GM12875 (cell line): ENCODE measurements around the gene PWWP2B.

Source experiments
- H3K4me3 ChIP-seq: one replicate; pipeline ENCODE4 v1.5.1; 2011; ENCODE audit warnings: low read depth, low read length, control low read depth
- TF ChIP-seq, protein P1 (sequence below): IDR thresholded peaks from 2 replicates; pipeline ENCODE4 v1.5.1; 2011; ENCODE audit warnings: low read depth, mild to moderate bottlenecking, control low read depth, inconsistent platforms, low read length, moderate library complexity, borderline replicate concordance; ENCODE audit not compliant: insufficient read depth

PWWP2B gene

DNA sequence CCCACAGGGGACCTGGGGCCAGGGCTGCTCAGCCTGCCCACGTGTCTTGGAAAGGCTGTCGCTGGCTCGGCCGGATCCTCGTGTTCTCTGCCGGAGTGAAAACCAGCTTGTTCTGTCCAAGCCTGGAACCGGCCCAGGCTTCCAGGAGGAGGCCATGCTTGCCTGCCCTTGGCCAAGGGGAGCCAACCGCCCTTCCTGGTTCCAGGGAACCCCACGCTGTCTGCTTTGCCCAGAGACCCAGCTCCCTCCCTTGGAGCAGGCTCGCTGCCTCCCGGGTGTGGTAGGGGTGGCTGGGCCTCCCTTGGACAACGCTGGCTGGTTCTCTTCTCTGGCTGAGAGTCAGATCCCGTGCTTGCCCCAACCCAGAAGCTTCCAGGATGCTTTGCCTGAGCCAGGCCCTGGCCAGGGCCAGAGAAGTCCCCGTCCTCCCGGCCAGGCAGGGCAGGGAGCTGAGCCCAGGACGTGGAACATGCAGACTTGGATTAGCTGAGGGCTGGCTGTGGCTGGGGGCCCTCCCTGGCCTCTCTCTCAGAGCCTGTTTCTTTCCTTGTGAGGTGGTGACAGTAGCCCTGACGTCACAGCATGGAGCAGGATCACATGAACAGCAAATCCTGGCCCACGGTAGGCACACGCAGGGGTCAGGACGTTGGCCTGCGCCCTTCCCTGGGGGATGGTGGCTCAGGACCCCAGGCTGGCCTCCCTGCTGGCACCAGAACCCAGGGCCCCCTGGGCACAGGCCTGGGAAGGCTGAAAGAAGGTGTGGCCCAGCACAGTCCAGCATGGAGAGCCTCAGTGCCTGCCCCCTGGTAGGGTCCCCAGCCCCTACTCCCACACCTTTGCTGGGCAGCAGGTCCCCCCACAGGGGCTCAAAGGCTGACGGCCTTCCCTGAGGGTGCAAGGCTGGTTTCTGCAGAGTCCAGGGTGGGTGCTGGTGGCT is 67.5 kb downstream of the PWWP2B start:
- TF ChIP-seq, protein P1, sequence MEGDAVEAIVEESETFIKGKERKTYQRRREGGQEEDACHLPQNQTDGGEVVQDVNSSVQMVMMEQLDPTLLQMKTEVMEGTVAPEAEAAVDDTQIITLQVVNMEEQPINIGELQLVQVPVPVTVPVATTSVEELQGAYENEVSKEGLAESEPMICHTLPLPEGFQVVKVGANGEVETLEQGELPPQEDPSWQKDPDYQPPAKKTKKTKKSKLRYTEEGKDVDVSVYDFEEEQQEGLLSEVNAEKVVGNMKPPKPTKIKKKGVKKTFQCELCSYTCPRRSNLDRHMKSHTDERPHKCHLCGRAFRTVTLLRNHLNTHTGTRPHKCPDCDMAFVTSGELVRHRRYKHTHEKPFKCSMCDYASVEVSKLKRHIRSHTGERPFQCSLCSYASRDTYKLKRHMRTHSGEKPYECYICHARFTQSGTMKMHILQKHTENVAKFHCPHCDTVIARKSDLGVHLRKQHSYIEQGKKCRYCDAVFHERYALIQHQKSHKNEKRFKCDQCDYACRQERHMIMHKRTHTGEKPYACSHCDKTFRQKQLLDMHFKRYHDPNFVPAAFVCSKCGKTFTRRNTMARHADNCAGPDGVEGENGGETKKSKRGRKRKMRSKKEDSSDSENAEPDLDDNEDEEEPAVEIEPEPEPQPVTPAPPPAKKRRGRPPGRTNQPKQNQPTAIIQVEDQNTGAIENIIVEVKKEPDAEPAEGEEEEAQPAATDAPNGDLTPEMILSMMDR: no peak
- no peak overlapping the region for H3K4me3 ChIP-seq

DNA sequence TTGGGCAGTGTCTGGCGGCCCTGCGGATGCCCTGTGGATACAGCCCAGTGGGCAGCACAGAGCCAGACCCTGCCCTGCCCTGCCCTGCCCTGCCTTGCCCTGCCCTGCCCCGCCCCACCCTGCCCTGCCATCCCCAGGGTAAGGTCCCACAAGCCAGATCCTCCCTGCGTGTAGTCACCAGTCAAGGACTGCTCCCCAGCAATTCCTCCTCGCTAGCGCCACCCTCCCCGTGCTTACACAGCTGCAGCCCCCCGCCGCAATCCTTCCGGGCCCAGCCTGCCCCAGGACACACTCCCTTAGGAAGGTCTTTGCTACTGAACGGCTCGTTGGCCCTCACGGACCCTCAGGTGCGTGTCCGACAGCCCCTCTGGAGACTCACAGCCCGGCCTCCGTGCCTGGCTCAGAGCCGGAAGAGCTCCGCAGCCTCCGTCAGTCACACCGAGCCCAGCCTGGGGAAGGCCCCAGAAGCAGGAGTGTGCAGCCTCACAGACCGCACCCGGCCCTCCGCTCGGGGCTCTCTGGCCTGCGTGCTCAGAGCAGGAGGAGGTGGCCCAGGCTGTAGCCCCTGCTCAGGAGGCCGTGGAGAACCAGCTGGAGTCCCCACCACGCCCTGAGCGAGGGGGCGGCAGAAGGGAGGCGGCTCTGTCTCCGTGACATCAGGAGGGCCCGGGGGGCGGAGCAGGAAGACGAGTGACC is 68.3 kb downstream of the PWWP2B start:
- no peak overlapping the region for H3K4me3 ChIP-seq
- TF ChIP-seq, protein P1: no peak

DNA sequence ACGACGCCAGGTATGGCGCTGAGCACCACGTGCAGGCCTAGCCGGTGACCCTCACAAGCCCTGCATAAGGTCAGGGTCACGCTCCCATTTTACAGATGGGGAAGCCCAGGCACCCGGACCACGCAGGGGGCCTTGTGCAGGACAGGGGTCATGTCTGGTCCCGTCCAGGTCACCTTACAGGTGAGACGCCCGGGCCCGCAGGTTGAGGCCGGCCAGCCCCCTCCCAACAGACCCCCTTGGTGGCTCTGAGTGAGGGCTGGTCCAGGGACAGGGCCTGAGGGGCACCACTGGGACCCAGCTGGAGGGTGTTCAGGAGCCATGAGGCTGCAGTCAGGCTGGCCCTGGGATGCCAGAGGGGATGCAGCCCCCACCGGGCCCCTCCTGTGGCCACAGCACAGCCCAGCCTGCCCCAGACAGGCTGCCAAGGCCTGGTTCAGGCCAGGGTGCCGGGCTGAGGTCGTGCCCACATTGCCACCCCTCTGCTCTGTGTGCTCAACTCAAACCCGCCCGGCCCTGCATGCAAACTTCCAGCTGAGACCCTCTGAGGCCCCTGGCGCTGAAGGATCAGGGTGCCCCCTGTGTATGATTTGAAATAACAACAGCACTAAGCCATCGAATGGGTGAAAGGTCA is 69.0 kb downstream of the PWWP2B start:
- H3K4me3 ChIP-seq: no peak overlapping the region
- TF ChIP-seq, protein P1: no peak

DNA sequence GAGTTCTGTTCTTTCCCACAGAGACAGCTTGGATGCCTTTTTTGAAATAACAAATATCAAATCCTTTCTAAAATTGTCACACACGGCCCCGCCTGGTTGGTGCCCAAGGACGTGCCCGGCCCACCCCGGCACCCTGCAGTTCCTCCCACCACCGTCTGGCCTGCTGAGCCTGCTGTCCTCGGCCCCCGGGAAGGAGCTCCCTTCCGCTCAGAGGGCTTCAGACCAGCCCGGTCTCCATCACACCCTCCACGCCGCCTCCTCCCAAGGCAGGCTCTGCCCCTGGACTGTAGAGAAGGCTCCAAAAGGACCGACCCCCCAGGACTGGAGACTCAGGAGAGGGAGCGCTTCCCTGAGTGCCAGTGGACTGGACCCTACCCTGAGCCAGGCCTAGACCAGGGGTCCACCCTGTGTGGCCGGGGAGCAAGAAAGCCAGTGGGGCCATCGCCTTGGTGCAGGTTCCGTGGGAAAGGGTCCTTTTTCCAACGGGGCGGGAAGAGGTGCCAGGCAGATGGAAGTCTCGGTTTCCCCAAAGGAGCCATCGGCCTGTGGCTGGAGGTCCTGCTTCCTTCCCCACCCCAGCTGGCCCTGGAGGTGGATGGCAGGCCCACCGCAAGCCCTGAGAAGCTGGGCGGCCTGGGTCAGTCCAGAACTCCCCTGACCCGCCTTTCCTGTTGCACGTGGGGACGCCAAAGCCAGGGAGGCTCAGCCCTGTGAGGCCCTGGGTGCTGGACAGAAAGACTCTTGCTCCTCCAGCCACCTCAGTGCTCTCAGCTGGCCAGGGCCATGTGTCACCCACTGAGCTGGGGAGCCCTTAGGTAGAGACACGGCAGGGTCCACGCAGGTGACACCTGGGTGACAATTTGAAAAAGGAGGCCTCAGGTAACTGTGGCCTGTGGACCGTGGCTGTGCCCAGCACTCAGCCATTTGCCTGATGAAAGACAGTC is 69.8 kb downstream of the PWWP2B start:
- no peak overlapping the region for H3K4me3 ChIP-seq
- TF ChIP-seq, protein P1: no peak
